Endothelial cell of umbilical vein (primary cell): ENCODE data around the gene TMEM120B.

ENCODE experiments used
- EZH2 ChIP-seq: IDR thresholded peaks from 2 replicates; pipeline ENCODE4 v1.6.1; 2012; ENCODE audit warnings: borderline replicate concordance, low read depth, mild to moderate bottlenecking, moderate library complexity, low read length, inconsistent platforms; ENCODE audit not compliant: severe bottlenecking
- MAX ChIP-seq: IDR thresholded peaks from 2 replicates; pipeline ENCODE4 v1.6.1; 2011; ENCODE audit not compliant: insufficient read depth, insufficient read length
- POLR2A ChIP-seq: IDR thresholded peaks from 2 replicates; pipeline ENCODE4 v1.6.1; 2012; ENCODE audit warnings: low read depth, mild to moderate bottlenecking, control low read depth, low read length
- POLR2AphosphoS5 ChIP-seq: IDR thresholded peaks from 2 replicates; pipeline ENCODE4 v1.6.1; 2012; ENCODE audit warnings: low read depth, mild to moderate bottlenecking, control low read depth, low read length, moderate library complexity; ENCODE audit not compliant: insufficient read depth
- TF ChIP-seq, protein P1 (sequence below), 2 donors: IDR thresholded peaks; 1 replicate in 1 of 2; 2 replicates in 1 of 2; pipeline ENCODE4 v1.5.1; 2011; ENCODE audit warnings: low read length in 2 of 2, mild to moderate bottlenecking in 2 of 2, moderate library complexity in 2 of 2, control low read depth in 1 of 2, inconsistent platforms in 1 of 2, low read depth in 1 of 2; ENCODE audit not compliant: insufficient read depth in 1 of 2; ENCODE audit errors: extremely low read depth in 1 of 2

GRCh38 chr12:121802843-121803698 lies 90.5 kb downstream of the TMEM120B start:
- TF ChIP-seq, protein P1, sequence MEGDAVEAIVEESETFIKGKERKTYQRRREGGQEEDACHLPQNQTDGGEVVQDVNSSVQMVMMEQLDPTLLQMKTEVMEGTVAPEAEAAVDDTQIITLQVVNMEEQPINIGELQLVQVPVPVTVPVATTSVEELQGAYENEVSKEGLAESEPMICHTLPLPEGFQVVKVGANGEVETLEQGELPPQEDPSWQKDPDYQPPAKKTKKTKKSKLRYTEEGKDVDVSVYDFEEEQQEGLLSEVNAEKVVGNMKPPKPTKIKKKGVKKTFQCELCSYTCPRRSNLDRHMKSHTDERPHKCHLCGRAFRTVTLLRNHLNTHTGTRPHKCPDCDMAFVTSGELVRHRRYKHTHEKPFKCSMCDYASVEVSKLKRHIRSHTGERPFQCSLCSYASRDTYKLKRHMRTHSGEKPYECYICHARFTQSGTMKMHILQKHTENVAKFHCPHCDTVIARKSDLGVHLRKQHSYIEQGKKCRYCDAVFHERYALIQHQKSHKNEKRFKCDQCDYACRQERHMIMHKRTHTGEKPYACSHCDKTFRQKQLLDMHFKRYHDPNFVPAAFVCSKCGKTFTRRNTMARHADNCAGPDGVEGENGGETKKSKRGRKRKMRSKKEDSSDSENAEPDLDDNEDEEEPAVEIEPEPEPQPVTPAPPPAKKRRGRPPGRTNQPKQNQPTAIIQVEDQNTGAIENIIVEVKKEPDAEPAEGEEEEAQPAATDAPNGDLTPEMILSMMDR (IDR thresholded peaks at IDR 0.05; ENCODE audit: extremely low read depth in 1 of 2, insufficient read depth in 1 of 2, low read depth in 1 of 2, low read length in 2 of 2) = no peak
- TF ChIP-seq POLR2A (peak; percentile 95), MAX (no peak), EZH2 (no peak), POLR2AphosphoS5 (peak; percentile 59)
